Neural crest cell (in vitro differentiated cells): ENCODE data around the gene CD22. TPM values are rescaled to one million over a fixed set of nuclear protein-coding genes. Genes with fewer than 3 reads are reported as not detected.

Experiments
- DNase-seq: peaks from one replicate; pipeline ENCODE4 v3.0.0; 2021; ENCODE audit warnings: low read depth, mixed read lengths, low spot score
- H3K27ac Mint-ChIP-seq: one replicate; pipeline ENCODE4 v1.8.0; 2021; ENCODE audit warnings: mild to moderate bottlenecking, mixed read lengths; ENCODE audit not compliant: unreplicated experiment
- H3K27me3 Mint-ChIP-seq: 2 replicates; pipeline ENCODE4 v1.8.0; 2021; ENCODE audit warnings: low read depth, mild to moderate bottlenecking, mixed read lengths
- H3K36me3 Mint-ChIP-seq: 2 replicates; pipeline ENCODE4 v1.8.0; 2021; ENCODE audit warnings: low read depth, mild to moderate bottlenecking, mixed read lengths
- H3K4me1 Mint-ChIP-seq: 2 replicates; pipeline ENCODE4 v1.8.0; 2021; ENCODE audit warnings: mixed read lengths
- H3K4me3 Mint-ChIP-seq: one replicate; pipeline ENCODE4 v1.8.0; 2021; ENCODE audit warnings: mild to moderate bottlenecking, mixed read lengths
- H3K9me3 Mint-ChIP-seq: 2 replicates; pipeline ENCODE4 v1.8.0; 2021; ENCODE audit warnings: mixed read lengths
- total RNA-seq: library from RNA; stranded (reverse); gene quantifications from 2 replicates; pipeline ENCODE4 v1.2.1, GENCODE V29; 2021
- TF ChIP-seq, protein P1 (sequence below): fragments of 200-600 bp; sonication (generic); conservative IDR thresholded peaks from 2 replicates; pipeline ENCODE4 v1.5.0; 2021; ENCODE audit warnings: antibody characterized with exemption, mild to moderate bottlenecking

CD22 gene
- total RNA-seq, 1 donor from 2014 or later, result not detected

DNA sequence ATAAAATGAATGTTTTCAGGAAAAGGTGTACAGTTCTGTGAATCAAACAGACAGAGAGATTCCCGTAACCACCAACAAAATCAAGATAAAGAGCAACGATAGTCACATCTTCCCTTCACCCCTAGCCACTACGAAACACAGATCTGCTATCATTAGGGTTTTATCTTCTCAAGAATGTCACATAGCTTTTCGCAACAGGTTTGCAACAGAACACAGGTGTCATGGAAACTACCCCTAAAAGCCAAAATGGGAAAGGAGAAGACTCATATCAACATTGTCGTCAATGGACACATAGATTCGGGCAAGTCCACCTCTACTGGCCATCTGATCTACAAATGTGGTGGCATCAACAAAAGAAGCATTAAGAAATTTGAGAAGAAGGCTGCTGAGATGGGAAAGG is 52.9 kb downstream of the CD22 start:
- no peak overlapping the region for H3K4me3 Mint-ChIP-seq
- no peaks in the 10 kb centered on the region for H3K4me1 Mint-ChIP-seq
- DNase-seq, result no peak
- H3K27ac Mint-ChIP-seq, result no peak overlapping the region
- H3K36me3 Mint-ChIP-seq, result peaks cover 9% of the 10 kb centered on the region
- H3K9me3 Mint-ChIP-seq, result peaks cover 14% of the 10 kb centered on the region
- TF ChIP-seq, protein P1, sequence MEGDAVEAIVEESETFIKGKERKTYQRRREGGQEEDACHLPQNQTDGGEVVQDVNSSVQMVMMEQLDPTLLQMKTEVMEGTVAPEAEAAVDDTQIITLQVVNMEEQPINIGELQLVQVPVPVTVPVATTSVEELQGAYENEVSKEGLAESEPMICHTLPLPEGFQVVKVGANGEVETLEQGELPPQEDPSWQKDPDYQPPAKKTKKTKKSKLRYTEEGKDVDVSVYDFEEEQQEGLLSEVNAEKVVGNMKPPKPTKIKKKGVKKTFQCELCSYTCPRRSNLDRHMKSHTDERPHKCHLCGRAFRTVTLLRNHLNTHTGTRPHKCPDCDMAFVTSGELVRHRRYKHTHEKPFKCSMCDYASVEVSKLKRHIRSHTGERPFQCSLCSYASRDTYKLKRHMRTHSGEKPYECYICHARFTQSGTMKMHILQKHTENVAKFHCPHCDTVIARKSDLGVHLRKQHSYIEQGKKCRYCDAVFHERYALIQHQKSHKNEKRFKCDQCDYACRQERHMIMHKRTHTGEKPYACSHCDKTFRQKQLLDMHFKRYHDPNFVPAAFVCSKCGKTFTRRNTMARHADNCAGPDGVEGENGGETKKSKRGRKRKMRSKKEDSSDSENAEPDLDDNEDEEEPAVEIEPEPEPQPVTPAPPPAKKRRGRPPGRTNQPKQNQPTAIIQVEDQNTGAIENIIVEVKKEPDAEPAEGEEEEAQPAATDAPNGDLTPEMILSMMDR, result no peak
- H3K27me3 Mint-ChIP-seq, result peaks cover 38% of the 10 kb centered on the region

DNA sequence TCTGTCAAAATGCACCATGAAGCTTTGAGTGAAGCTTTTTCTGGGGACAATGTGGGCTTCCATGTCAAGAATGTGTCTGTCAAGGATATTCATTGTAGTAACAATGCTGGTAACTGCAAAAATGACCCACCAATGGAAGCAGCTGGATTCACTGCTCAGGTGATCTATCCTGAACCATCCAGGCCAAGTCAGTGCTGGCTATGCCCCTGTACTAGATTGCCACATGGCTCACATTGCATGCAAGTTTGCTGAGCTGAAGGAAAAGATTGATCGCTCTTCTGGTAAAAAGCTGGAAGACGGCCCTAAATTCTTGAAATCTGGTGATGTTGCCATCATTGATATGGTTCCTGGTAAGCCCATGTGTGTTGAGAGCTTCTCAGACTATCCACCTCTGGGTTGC is 54.5 kb downstream of the CD22 start:
- no peak for DNase-seq
- Mint-ChIP-seq H3K4me3 (no peak overlapping the region), H3K9me3 (peaks cover 14% of the 10 kb centered on the region), H3K27me3 (peaks cover 25% of the 10 kb centered on the region), H3K4me1 (no peaks in the 10 kb centered on the region), H3K27ac (no peak overlapping the region), H3K36me3 (peaks cover 9% of the 10 kb centered on the region)
- TF ChIP-seq, protein P1, result no peak

DNA sequence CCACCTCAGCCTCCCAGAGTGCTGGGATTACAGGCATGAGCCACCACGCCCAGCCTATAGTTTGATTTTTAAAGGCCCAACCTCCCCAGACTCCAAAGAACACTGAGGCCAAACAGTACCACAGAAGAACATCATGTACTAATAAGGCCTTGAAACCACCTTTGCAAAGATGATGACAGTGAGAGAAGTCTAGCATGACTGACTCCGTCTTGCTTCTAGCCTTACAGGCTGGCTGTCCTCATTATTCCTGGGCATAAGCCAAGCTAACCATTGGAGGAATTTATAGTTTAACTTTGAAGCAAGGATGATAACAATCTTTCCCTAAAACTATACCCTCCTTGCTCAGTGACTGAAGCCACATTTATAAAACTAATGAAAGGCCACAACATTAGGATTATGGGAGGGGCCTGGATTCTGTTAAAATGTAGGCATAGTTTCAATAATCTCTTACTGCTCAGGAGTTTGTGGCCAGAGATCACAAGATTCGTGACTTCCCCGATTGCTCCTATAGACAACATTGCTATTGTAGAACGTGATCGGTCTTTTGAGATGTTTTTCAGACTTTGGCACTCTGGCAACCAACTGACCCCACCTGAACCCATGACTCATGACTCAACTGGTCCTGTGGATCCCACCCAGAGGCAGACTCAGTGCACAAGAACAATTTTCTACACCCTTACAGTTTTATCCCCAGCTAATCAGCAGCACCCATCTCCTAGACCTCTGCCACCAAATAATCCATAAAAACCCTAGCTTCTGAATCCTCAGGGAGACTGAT is 59.5 kb downstream of the CD22 start:
- peaks cover 13% of the 10 kb centered on the region for H3K9me3 Mint-ChIP-seq
- DNase-seq, result no peak
- peaks cover 14% of the 10 kb centered on the region for H3K27me3 Mint-ChIP-seq
- H3K27ac Mint-ChIP-seq, result no peak overlapping the region
- H3K4me3 Mint-ChIP-seq, result no peak overlapping the region
- H3K4me1 Mint-ChIP-seq, result no peaks in the 10 kb centered on the region
- TF ChIP-seq, protein P1, result no peak
- H3K36me3 Mint-ChIP-seq, result peaks cover 6% of the 10 kb centered on the region

DNA sequence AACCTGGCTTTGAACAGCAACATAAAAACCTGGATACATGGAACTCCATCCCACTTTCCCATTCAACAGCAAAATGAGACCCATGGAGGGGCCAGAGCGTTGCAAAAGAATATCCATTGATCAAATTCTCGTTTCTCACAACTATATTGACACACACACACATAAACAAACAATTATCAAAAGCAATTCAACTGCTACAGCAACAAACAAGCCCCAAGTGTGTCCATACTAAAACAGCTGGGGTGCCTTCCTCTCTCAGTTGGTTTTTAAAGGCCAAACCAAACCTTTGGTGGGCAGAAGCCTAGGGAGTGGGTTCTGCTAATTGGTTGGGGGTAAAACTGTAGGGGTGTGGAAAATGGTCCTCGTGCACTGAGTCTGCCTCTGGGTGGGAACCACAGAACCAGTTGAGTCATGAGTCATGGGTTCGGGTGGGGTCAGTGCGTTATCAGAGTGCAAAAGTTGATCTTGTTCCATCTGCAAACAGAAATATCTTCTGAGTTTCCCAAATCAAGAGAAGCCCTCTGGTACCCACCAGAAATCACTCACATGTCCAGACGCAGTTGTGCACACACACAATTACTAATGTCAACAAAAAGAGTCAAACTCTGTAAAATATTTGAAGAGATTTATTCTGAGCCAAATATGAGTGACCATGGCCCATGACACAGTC is 60.3 kb downstream of the CD22 start:
- TF ChIP-seq, protein P1, result no peak
- Mint-ChIP-seq H3K36me3 (peaks cover 6% of the 10 kb centered on the region), H3K27ac (no peak overlapping the region), H3K27me3 (peaks cover 12% of the 10 kb centered on the region), H3K4me1 (no peaks in the 10 kb centered on the region), H3K9me3 (peaks cover 13% of the 10 kb centered on the region), H3K4me3 (no peak overlapping the region)
- no peak for DNase-seq

DNA sequence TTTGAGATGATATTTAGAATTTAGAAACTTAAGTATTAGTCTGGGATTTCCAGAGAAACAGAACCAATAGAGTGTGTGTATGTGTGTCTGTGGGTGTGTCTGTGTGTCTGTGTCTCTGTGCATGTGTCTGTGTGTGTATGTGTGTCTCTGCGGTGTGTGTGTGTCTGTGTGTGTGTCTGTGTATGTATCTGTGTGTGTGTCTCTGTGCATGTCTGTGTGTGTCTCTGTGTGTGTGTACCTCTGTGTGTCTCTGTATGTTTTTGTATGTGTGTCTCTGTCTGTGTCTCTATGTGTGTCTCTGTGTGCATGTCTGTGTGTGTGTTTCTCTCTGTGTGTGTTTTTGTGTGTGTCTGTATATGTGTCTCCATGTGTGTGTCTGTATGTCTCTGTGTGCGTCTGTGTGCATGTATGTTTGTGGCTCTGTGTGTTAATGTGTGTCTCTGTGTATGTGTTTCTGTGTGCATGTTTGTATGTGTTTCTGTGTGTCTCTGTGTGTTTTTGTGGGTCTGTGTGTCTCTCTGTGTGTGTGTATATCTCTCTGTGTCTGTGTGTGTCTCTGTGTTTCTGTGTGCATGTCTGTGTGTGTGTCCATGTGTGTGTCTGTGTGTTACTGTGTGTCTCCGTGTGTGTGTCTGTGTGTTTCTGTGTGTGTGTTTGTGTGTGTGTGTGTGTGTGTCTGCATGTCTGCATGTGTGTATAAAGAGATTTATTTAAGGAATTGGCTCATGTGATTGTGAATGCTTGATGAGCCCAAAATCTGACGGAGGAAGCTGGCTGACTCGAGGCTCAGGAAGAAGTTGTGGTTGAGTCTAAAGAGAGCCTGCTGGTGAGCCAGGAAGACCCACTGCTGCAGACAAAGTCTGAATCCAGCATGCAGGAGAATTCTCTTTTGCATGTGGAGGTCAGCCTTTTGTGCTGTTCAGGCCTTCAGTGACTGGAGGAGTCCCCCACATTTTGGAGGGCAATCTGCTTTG is 64.0 kb downstream of the CD22 start:
- DNase-seq, result no peak

More for the DNA sequence above, 64.0 kb downstream of the CD22 start:
- TF ChIP-seq, protein P1, result no peak
- no peak overlapping the region for H3K4me3 Mint-ChIP-seq
- no peak overlapping the region for H3K27ac Mint-ChIP-seq
- peaks cover 13% of the 10 kb centered on the region for H3K4me1 Mint-ChIP-seq
- peaks cover 7% of the 10 kb centered on the region for H3K9me3 Mint-ChIP-seq
- H3K36me3 Mint-ChIP-seq, result no peaks in the 10 kb centered on the region
- peaks cover 12% of the 10 kb centered on the region for H3K27me3 Mint-ChIP-seq
